Measurements from ENCODE around the gene ISL1. TPM values are rescaled to one million over a fixed set of nuclear protein-coding genes. Genes with fewer than 3 reads are reported as not detected.

ISL1 gene
- total RNA-seq, 1 experiment from 2014 or later = 0.36 TPM

DNA sequence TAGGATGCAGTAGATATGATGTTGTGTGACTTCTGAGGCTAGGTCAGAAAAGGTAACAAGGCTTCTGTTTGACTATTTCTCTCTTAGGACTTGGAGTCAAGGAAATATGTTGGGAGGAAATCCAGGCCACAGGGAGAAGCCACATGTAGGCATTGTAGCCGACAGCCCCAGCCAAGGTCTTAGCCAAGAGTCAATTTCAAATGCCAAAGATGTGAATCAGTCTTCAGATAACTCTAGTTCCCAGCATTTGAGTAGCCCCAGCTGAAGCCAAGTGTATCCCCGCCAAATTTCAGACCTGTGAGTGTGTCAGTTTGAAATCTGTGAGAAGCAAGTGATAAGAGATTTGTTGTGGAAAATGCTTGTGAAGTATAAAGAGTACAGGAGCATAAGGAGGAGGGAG is 38.1 kb upstream of the ISL1 start:
- DNase-seq (ENCODE audit: low read depth, low spot score) (no peak), ATAC-seq (no peak)
- H3K36me3 ChIP-seq (ENCODE audit: control insufficient read depth, insufficient read depth, low read length) = no peaks in the 10 kb centered on the region
- in situ Hi-C loops (cut with HindIII; ENCODE audit: low pct_unique_long_range_greater_than_20kb, low sequenced_read_pairs) = no loop called here
- intact Hi-C loops (cut with micrococcal nuclease; ENCODE audit: unreplicated experiment) = no loop called here
- CTCF ChIA-PET = no interaction called here
- BruUV-seq (replicated peaks) = no TSS peak
- no peaks in the 10 kb centered on the region for H3K27me3 ChIP-seq (ENCODE audit: control insufficient read depth, insufficient read depth, low read length)
- TF ChIP-seq POLR2AphosphoS5 (IDR thresholded peaks at IDR 0.05; ENCODE audit: low read depth, low read length) = no peak
- no peak for TF ChIP-seq REST (IDR thresholded peaks at IDR 0.05; ENCODE audit: insufficient read depth in 1 of 2, low read depth in 2 of 2, low read length in 1 of 2)
- TF ChIP-seq SIN3A (IDR thresholded peaks at IDR 0.05; ENCODE audit: borderline replicate concordance, insufficient read depth, low read depth, low read length) = no peak
- no peak for TF ChIP-seq TCF7L2 (IDR thresholded peaks at IDR 0.05; ENCODE audit: low read depth, low read length)
- no peak for TF ChIP-seq CTCF (IDR thresholded peaks at IDR 0.05)
- H3K27ac ChIP-seq (ENCODE audit: low read length) = no peak overlapping the region
- no peaks in the 10 kb centered on the region for H3K9me3 ChIP-seq (ENCODE audit: control insufficient read depth, insufficient read depth, low read depth, low read length)
- H3K4me3 ChIP-seq (ENCODE audit: low read depth in 2 of 2, low read length in 2 of 2) = no peak overlapping the region
- no peaks in the 10 kb centered on the region for H3K4me1 ChIP-seq (ENCODE audit: control insufficient read depth, insufficient read depth, low read length)
- POLR2A ChIA-PET = no interaction called here

DNA sequence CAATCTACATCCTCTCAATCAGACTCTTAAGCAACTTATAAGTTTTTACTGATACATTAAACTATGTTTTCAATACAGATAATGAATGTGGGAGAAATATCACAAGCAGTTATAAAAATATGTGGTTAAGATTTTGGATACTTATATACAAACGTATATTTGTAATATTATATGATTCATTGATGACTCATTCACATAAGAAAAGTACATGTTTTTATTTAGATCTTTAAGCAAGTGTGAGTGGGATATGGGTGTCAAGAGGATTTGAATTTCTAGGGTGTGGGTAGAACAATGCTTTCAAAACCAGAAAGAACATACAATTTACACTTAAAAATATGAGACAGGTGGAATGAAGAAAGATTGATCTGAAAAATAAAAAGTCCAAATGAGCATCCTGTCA is 36.1 kb upstream of the ISL1 start:
- no TSS peak for BruUV-seq (replicated peaks)
- H3K27ac ChIP-seq (ENCODE audit: low read length) = no peak overlapping the region
- no peaks in the 10 kb centered on the region for H3K27me3 ChIP-seq (ENCODE audit: control insufficient read depth, insufficient read depth, low read length)
- no peaks in the 10 kb centered on the region for H3K4me1 ChIP-seq (ENCODE audit: control insufficient read depth, insufficient read depth, low read length)
- no peak for ATAC-seq
- ChIA-PET CTCF (interaction anchor here (0.7 to 0.8 kb wide), 2 partner anchors 384 to 388 kb away, joined by 4 read pairs; no protein-coding TSS in a partner anchor), POLR2A (no interaction called here)
- intact Hi-C loops (cut with micrococcal nuclease; ENCODE audit: unreplicated experiment) = no loop called here
- in situ Hi-C loops (cut with HindIII; ENCODE audit: low pct_unique_long_range_greater_than_20kb, low sequenced_read_pairs) = no loop called here
- no peak overlapping the region for H3K4me3 ChIP-seq (ENCODE audit: low read depth in 2 of 2, low read length in 2 of 2)
- DNase-seq (ENCODE audit: low read depth, low spot score) = no peak
- TF ChIP-seq TCF7L2 (IDR thresholded peaks at IDR 0.05; ENCODE audit: low read depth, low read length) = no peak
- no peak for TF ChIP-seq SIN3A (IDR thresholded peaks at IDR 0.05; ENCODE audit: borderline replicate concordance, insufficient read depth, low read depth, low read length)
- no peak for TF ChIP-seq POLR2AphosphoS5 (IDR thresholded peaks at IDR 0.05; ENCODE audit: low read depth, low read length)
- no peak for TF ChIP-seq REST (IDR thresholded peaks at IDR 0.05; ENCODE audit: insufficient read depth in 1 of 2, low read depth in 2 of 2, low read length in 1 of 2)
- H3K36me3 ChIP-seq (ENCODE audit: control insufficient read depth, insufficient read depth, low read length) = no peaks in the 10 kb centered on the region
- H3K9me3 ChIP-seq (ENCODE audit: control insufficient read depth, insufficient read depth, low read depth, low read length) = no peaks in the 10 kb centered on the region
